Stimulated activated naive B cell treated with anti-CD40 and anti-IgM and Interleukin-4, amounts not matched to agents 10 μg/mL and 1 μg/mL and 100 μg/mL, for 72 hours (primary cell): ENCODE data around the gene MST1R.
A peak's percentile ranks its signal among the peaks of the same experiment; 100 is the strongest.

Experiments
- ATAC-seq, 2 donors: fragments of 150-1000 bp; cut with Tn5 transposase; replicated peaks; 2 replicates each; pipeline ENCODE4 v1.10.0; 2021; ENCODE audit warnings: moderate library complexity in 1 of 2
- DNase-seq: peaks from one replicate; pipeline ENCODE4 v3.0.0; 2021
- H3K27ac Mint-ChIP-seq: one replicate; pipeline ENCODE4 v1.8.0; 2022; ENCODE audit warnings: mild to moderate bottlenecking, mixed read lengths
- H3K27me3 Mint-ChIP-seq, 2 donors: one replicate each; pipeline ENCODE4 v1.8.0; 2022; ENCODE audit warnings: mixed read lengths in 2 of 2
- H3K36me3 Mint-ChIP-seq, 2 donors: one replicate each; pipeline ENCODE4 v1.8.0; 2022; ENCODE audit warnings: mixed read lengths in 2 of 2, mild to moderate bottlenecking in 1 of 2
- H3K4me1 Mint-ChIP-seq, 2 donors: one replicate each; pipeline ENCODE4 v1.8.0; 2022; ENCODE audit warnings: mixed read lengths in 2 of 2, mild to moderate bottlenecking in 1 of 2
- H3K4me3 Mint-ChIP-seq, 2 donors: one replicate each; pipeline ENCODE4 v1.8.0; 2022; ENCODE audit warnings: mild to moderate bottlenecking in 2 of 2, mixed read lengths in 2 of 2, moderate library complexity in 1 of 2
- H3K9me3 Mint-ChIP-seq, 2 donors: one replicate each; pipeline ENCODE4 v1.8.0; 2022; ENCODE audit warnings: mixed read lengths in 2 of 2, mild to moderate bottlenecking in 1 of 2

The MST1R gene

GRCh38 chr3:49877716-49878115, 26.0 kb downstream of the MST1R start:
- Mint-ChIP-seq H3K36me3 (no peaks in the 10 kb centered on the region), H3K27ac (no peak overlapping the region), H3K4me3 (no peak overlapping the region), H3K9me3 (no peaks in the 10 kb centered on the region), H3K4me1 (peaks cover 0 to 7% of the 10 kb centered on the region in 2 donors), H3K27me3 (peaks cover 5 to 6% of the 10 kb centered on the region in 2 donors)
- DNase-seq (no peak), ATAC-seq (no peak)

GRCh38 chr3:49876567-49876966, 27.1 kb downstream of the MST1R start:
- H3K9me3 Mint-ChIP-seq = no peaks in the 10 kb centered on the region

GRCh38 chr3:49873623-49874022, 30.1 kb downstream of the MST1R start:
- peaks cover 2 to 7% of the 10 kb centered on the region in 2 donors for H3K4me1 Mint-ChIP-seq
- H3K27me3 Mint-ChIP-seq = peaks cover 23 to 25% of the 10 kb centered on the region in 2 donors
- no peaks in the 10 kb centered on the region for H3K9me3 Mint-ChIP-seq
- DNase-seq = no peak
- H3K36me3 Mint-ChIP-seq = no peaks in the 10 kb centered on the region
- no peak overlapping the region for H3K4me3 Mint-ChIP-seq
- no peak for ATAC-seq
- H3K27ac Mint-ChIP-seq = no peak overlapping the region

More at GRCh38 chr3:49876567-49876966, 27.1 kb downstream of the MST1R start:
- H3K4me1 Mint-ChIP-seq = peaks cover 2 to 7% of the 10 kb centered on the region in 2 donors
- no peak overlapping the region for H3K4me3 Mint-ChIP-seq
- DNase-seq = no peak
- no peak overlapping the region for H3K27ac Mint-ChIP-seq
- H3K27me3 Mint-ChIP-seq = peaks cover 4 to 9% of the 10 kb centered on the region in 2 donors
- ATAC-seq = no peak
- H3K36me3 Mint-ChIP-seq = no peaks in the 10 kb centered on the region

GRCh38 chr3:49872801-49873281, 30.8 kb downstream of the MST1R start:
- ATAC-seq (peak; percentile 53 to 57), DNase-seq (peak; percentile 11)
- no peaks in the 10 kb centered on the region for H3K36me3 Mint-ChIP-seq
- no peaks in the 10 kb centered on the region for H3K9me3 Mint-ChIP-seq
- H3K27ac Mint-ChIP-seq = no peak overlapping the region
- H3K4me1 Mint-ChIP-seq = peaks cover 2 to 7% of the 10 kb centered on the region in 2 donors
- peaks cover 31 to 32% of the 10 kb centered on the region in 2 donors for H3K27me3 Mint-ChIP-seq
- H3K4me3 Mint-ChIP-seq = no peak overlapping the region

GRCh38 chr3:49871531-49872153, 32.0 kb downstream of the MST1R start:
- Mint-ChIP-seq H3K27me3 (peaks cover 42 to 43% of the 10 kb centered on the region in 2 donors), H3K4me1 (peaks cover 2 to 7% of the 10 kb centered on the region in 2 donors), H3K9me3 (no peaks in the 10 kb centered on the region), H3K36me3 (no peaks in the 10 kb centered on the region), H3K4me3 (no peak overlapping the region), H3K27ac (no peak overlapping the region)
- DNase-seq (no peak), ATAC-seq (no peak)

- ATAC-seq (peak; percentile 57 to 63), DNase-seq (no peak)
- peak within 1 kb of the TSS; percentile 41 to 44 for H3K4me3 Mint-ChIP-seq
- peaks cover 2 to 7% of the 10 kb centered on the region in 2 donors for H3K4me1 Mint-ChIP-seq
- no peak within 1 kb of the TSS for H3K27ac Mint-ChIP-seq
- no peaks in the 10 kb centered on the region for H3K36me3 Mint-ChIP-seq
- peaks cover 61 to 62% of the 10 kb centered on the region in 2 donors for H3K27me3 Mint-ChIP-seq
- no peaks in the 10 kb centered on the region for H3K9me3 Mint-ChIP-seq
These were observed 34.0 kb downstream of the MST1R start, which contains the start of gene CAMKV for GRCh38 chr3:49869525-49870126. Gene CAMKV, minus strand, starts transcription at chr3:49869906. Its CDS starts 7,518 bp downstream, at chr3:49862388.

GRCh38 chr3:49868862-49869466, 34.7 kb downstream of the MST1R start:
- ATAC-seq (no peak), DNase-seq (no peak)
- H3K4me1 Mint-ChIP-seq = peaks cover 2 to 7% of the 10 kb centered on the region in 2 donors
- no peaks in the 10 kb centered on the region for H3K9me3 Mint-ChIP-seq
- H3K27me3 Mint-ChIP-seq = peaks cover 62 to 66% of the 10 kb centered on the region in 2 donors
- H3K4me3 Mint-ChIP-seq = peak overlapping the region; percentile 41 to 44
- no peaks in the 10 kb centered on the region for H3K36me3 Mint-ChIP-seq
- no peak overlapping the region for H3K27ac Mint-ChIP-seq

- H3K36me3 Mint-ChIP-seq = no peaks in the 10 kb centered on the region
- no peak overlapping the region for H3K4me3 Mint-ChIP-seq
- ATAC-seq = peak in 1 of 2 donors; percentile 34
- no peaks in the 10 kb centered on the region for H3K9me3 Mint-ChIP-seq
- H3K4me1 Mint-ChIP-seq = peaks cover 2 to 3% of the 10 kb centered on the region in 2 donors
- H3K27ac Mint-ChIP-seq = no peak overlapping the region
- DNase-seq = no peak
- peaks cover 68 to 69% of the 10 kb centered on the region in 2 donors for H3K27me3 Mint-ChIP-seq
These were observed 35.8 kb downstream of the MST1R start for GRCh38 chr3:49867871-49868321.

GRCh38 chr3:49867400-49867799, 36.3 kb downstream of the MST1R start:
- no peaks in the 10 kb centered on the region for H3K9me3 Mint-ChIP-seq
- peaks cover 0 to 2% of the 10 kb centered on the region in 2 donors for H3K4me1 Mint-ChIP-seq
- H3K4me3 Mint-ChIP-seq = no peak overlapping the region
- H3K36me3 Mint-ChIP-seq = no peaks in the 10 kb centered on the region
- no peak for DNase-seq
- H3K27ac Mint-ChIP-seq = no peak overlapping the region
- H3K27me3 Mint-ChIP-seq = peaks cover 68 to 71% of the 10 kb centered on the region in 2 donors
- ATAC-seq = no peak

GRCh38 chr3:49865198-49865784, 38.4 kb downstream of the MST1R start:
- H3K27ac Mint-ChIP-seq = no peak overlapping the region
- H3K9me3 Mint-ChIP-seq = no peaks in the 10 kb centered on the region
- no peak overlapping the region for H3K4me3 Mint-ChIP-seq
- no peak for DNase-seq
- ATAC-seq = no peak
- H3K27me3 Mint-ChIP-seq = peaks cover 54 to 61% of the 10 kb centered on the region in 2 donors
- no peaks in the 10 kb centered on the region for H3K36me3 Mint-ChIP-seq
- no peaks in the 10 kb centered on the region for H3K4me1 Mint-ChIP-seq

GRCh38 chr3:49864505-49864904, 39.2 kb downstream of the MST1R start:
- no peaks in the 10 kb centered on the region for H3K4me1 Mint-ChIP-seq
- ATAC-seq (no peak), DNase-seq (no peak)
- H3K9me3 Mint-ChIP-seq = no peaks in the 10 kb centered on the region
- no peak overlapping the region for H3K4me3 Mint-ChIP-seq
- H3K27me3 Mint-ChIP-seq = peaks cover 50 to 59% of the 10 kb centered on the region in 2 donors
- H3K27ac Mint-ChIP-seq = no peak overlapping the region
- H3K36me3 Mint-ChIP-seq = no peaks in the 10 kb centered on the region

- no peak for DNase-seq
- Mint-ChIP-seq H3K4me1 (peaks cover 6 to 8% of the 10 kb centered on the region in 2 donors), H3K4me3 (no peak overlapping the region), H3K9me3 (no peaks in the 10 kb centered on the region), H3K36me3 (no peaks in the 10 kb centered on the region), H3K27me3 (peaks cover 10 to 17% of the 10 kb centered on the region in 2 donors), H3K27ac (no peak overlapping the region)
- ATAC-seq = no peak
These were observed 43.9 kb downstream of the MST1R start for GRCh38 chr3:49859576-49860305.

- Mint-ChIP-seq H3K27me3 (no peaks in the 10 kb centered on the region), H3K36me3 (no peaks in the 10 kb centered on the region), H3K4me3 (peak within 1 kb of the TSS; percentile 95), H3K9me3 (no peaks in the 10 kb centered on the region), H3K4me1 (peaks cover 6 to 8% of the 10 kb centered on the region in 2 donors), H3K27ac (peak within 1 kb of the TSS; percentile 90)
- DNase-seq (peak; percentile 92), ATAC-seq (peak; percentile 99)
These were observed 47.3 kb downstream of the MST1R start, which contains the start of gene TRAIP for GRCh38 chr3:49856181-49857005. Gene TRAIP, minus strand, starts transcription at chr3:49856564. Its CDS starts 111 bp downstream, at chr3:49856453.
